Neural progenitor cell (in vitro differentiated cells): ENCODE data around the gene NDUFB2.
A peak's percentile ranks its signal among the peaks of the same experiment; 100 is the strongest.

Source experiments
- EZH2 ChIP-seq: fragments of 200-600 bp; sonication (generic); IDR thresholded peaks from 2 replicates; pipeline ENCODE4 v1.6.1; 2017; ENCODE audit warnings: antibody characterized with exemption, mild to moderate bottlenecking, moderate library complexity
- EZH2phosphoT487 ChIP-seq: fragments of 200-600 bp; sonication (generic); IDR thresholded peaks from 2 replicates; pipeline ENCODE4 v1.6.1; 2017; ENCODE audit warnings: antibody characterized with exemption
- TF ChIP-seq, protein P1 (sequence below): fragments of 200-600 bp; sonication (generic); IDR thresholded peaks from 2 replicates; pipeline ENCODE4 v1.5.1; 2017; ENCODE audit warnings: antibody characterized with exemption, mild to moderate bottlenecking

DNA sequence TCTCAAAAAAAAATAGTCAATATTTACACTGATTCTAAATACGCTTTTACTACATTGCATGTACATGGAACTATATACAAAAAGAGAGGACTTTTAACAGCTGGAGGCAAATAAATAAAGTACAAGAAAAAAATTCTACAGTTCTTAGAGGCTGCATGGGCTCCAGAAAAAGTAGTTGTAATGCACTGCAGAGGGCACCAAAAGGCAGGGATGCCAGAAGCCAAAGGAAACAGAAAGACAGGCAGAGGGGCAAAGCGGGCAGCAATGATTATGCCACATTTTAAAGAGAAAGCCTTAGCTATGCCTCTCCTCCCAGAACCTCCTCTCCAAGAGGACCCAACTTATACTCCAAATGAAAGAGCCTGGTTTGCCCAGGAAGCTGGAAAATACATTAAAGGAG lies 35.4 kb upstream of the NDUFB2 start:
- TF ChIP-seq, protein P1, sequence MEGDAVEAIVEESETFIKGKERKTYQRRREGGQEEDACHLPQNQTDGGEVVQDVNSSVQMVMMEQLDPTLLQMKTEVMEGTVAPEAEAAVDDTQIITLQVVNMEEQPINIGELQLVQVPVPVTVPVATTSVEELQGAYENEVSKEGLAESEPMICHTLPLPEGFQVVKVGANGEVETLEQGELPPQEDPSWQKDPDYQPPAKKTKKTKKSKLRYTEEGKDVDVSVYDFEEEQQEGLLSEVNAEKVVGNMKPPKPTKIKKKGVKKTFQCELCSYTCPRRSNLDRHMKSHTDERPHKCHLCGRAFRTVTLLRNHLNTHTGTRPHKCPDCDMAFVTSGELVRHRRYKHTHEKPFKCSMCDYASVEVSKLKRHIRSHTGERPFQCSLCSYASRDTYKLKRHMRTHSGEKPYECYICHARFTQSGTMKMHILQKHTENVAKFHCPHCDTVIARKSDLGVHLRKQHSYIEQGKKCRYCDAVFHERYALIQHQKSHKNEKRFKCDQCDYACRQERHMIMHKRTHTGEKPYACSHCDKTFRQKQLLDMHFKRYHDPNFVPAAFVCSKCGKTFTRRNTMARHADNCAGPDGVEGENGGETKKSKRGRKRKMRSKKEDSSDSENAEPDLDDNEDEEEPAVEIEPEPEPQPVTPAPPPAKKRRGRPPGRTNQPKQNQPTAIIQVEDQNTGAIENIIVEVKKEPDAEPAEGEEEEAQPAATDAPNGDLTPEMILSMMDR, result peak; percentile 12
- TF ChIP-seq EZH2phosphoT487 (no peak), EZH2 (no peak)
